ENCODE results near the gene NEO1. TPM values are rescaled to one million over a fixed set of nuclear protein-coding genes. Genes with fewer than 3 reads are reported as not detected.

The NEO1 gene
- polyA plus RNA-seq, 2 of the 4 experiments (the other 2 are of a cell fraction), result 29.1 to 30.3 TPM

- TF ChIP-seq HMGXB4 (CRISPR knock-in tag; IDR thresholded peaks at IDR 0.05; ENCODE audit: borderline replicate concordance), result no peak
These were observed 296.9 kb downstream of the NEO1 start (continued) for GRCh38 chr15:73349191-73349590.

GRCh38 chr15:73352082-73352481, 299.8 kb downstream of the NEO1 start:
- FAIRE-seq, result no peak
- Histone ChIP-seq H3K9me3 (no peaks in the 10 kb centered on the region), H3K27ac (no peak overlapping the region), H3K4me3 (no peak overlapping the region), H3K4me1 (no peaks in the 10 kb centered on the region), H3K4me2 (no peak overlapping the region)
- POLR2A ChIA-PET, result no interaction called here
- CTCF ChIA-PET, result no interaction called here
- no peak for ATAC-seq
- WGBS (ENCODE audit: missing lambda C conversion rate), result 23% methylated on average over 10 of the region's 10 CpGs
- DNase-seq (ENCODE audit: low read depth in 1 of 2, low spot score in 1 of 2), result no peak
- no peak for TF ChIP-seq EP300 (IDR thresholded peaks at IDR 0.05)
- TF ChIP-seq FOSL2 (IDR thresholded peaks at IDR 0.05), result no peak
- no peak for TF ChIP-seq FOSL2 (CRISPR knock-in tag; IDR thresholded peaks at IDR 0.05)
- no peak for TF ChIP-seq ZSCAN20 (CRISPR knock-in tag; IDR thresholded peaks at IDR 0.05)
- no peak for TF ChIP-seq CTCF (IDR thresholded peaks at IDR 0.05)
- TF ChIP-seq USF2 (IDR thresholded peaks at IDR 0.05), result no peak
- no peak for TF ChIP-seq HDAC2 (IDR thresholded peaks at IDR 0.05)
- TF ChIP-seq FOSB (CRISPR knock-in tag; IDR thresholded peaks at IDR 0.05), result no peak
- TF ChIP-seq JUN (IDR thresholded peaks at IDR 0.05), result no peak
- no peak for TF ChIP-seq FOXS1 (CRISPR knock-in tag; IDR thresholded peaks at IDR 0.05)
- no peak for TF ChIP-seq POLR2A (IDR thresholded peaks at IDR 0.05; ENCODE audit: low read length)
- TF ChIP-seq POLR2AphosphoS2 (conservative IDR thresholded peaks at IDR 0.05; ENCODE audit: low read length), result no peak
- no peak for TF ChIP-seq RCOR1 (IDR thresholded peaks at IDR 0.05; ENCODE audit: low read depth, low read length)
- TF ChIP-seq JUNB (IDR thresholded peaks at IDR 0.05), result no peak
- TF ChIP-seq SREBF2 (IDR thresholded peaks at IDR 0.05), result no peak
- no peak for TF ChIP-seq HOXB5 (CRISPR knock-in tag; IDR thresholded peaks at IDR 0.05)
- TF ChIP-seq MAX (IDR thresholded peaks at IDR 0.05), result no peak
- TF ChIP-seq HOXB13 (CRISPR knock-in tag; IDR thresholded peaks at IDR 0.05; ENCODE audit: low read depth), result no peak
- TF ChIP-seq MAFK (IDR thresholded peaks at IDR 0.05; ENCODE audit: partially characterized antibody), result no peak
- TF ChIP-seq EHMT2 (IDR thresholded peaks at IDR 0.05; ENCODE audit: low read depth), result no peak
- TF ChIP-seq RARB (CRISPR knock-in tag; IDR thresholded peaks at IDR 0.05), result no peak

- H3K4me1 ChIP-seq, result no peaks in the 10 kb centered on the region
- no peak for FAIRE-seq
- no peak for TF ChIP-seq HEYL (CRISPR knock-in tag; IDR thresholded peaks at IDR 0.05)
- TF ChIP-seq MAZ (IDR thresholded peaks at IDR 0.05; ENCODE audit: borderline replicate concordance, low read depth, low read length), result no peak
- TF ChIP-seq KDM1A (IDR thresholded peaks at IDR 0.05; ENCODE audit: low read depth), result no peak
- no peak for TF ChIP-seq RARB (CRISPR knock-in tag; IDR thresholded peaks at IDR 0.05)
- TF ChIP-seq JUNB (IDR thresholded peaks at IDR 0.05), result no peak
- TF ChIP-seq SMC3 (IDR thresholded peaks at IDR 0.05), result no peak
- TF ChIP-seq CBX2 (IDR thresholded peaks at IDR 0.05; ENCODE audit: borderline replicate concordance, low read depth), result no peak
- no peak for TF ChIP-seq FOSB (CRISPR knock-in tag; IDR thresholded peaks at IDR 0.05)
- TF ChIP-seq CTCF (IDR thresholded peaks at IDR 0.05), result no peak
- TF ChIP-seq POLR2AphosphoS2 (conservative IDR thresholded peaks at IDR 0.05; ENCODE audit: low read length), result no peak
- no peak for TF ChIP-seq POLR2A (IDR thresholded peaks at IDR 0.05; ENCODE audit: low read length)
- no peak for TF ChIP-seq HOXB13 (CRISPR knock-in tag; IDR thresholded peaks at IDR 0.05; ENCODE audit: low read depth)
- no peak for TF ChIP-seq ESRRA (IDR thresholded peaks at IDR 0.05; ENCODE audit: borderline replicate concordance, low read length)
- TF ChIP-seq TFCP2L1 (CRISPR knock-in tag; IDR thresholded peaks at IDR 0.05), result no peak
- TF ChIP-seq CBX8 (IDR thresholded peaks at IDR 0.05), result no peak
- no peak for TF ChIP-seq HOXB5 (CRISPR knock-in tag; IDR thresholded peaks at IDR 0.05)
- TF ChIP-seq EP300 (IDR thresholded peaks at IDR 0.05), result no peak
- TF ChIP-seq MAFK (IDR thresholded peaks at IDR 0.05; ENCODE audit: partially characterized antibody), result no peak
- WGBS (ENCODE audit: missing lambda C conversion rate), result 2% methylated on average over 2 of the region's 3 CpGs
- H3K27ac ChIP-seq, result no peak overlapping the region
- ChIA-PET POLR2A (no interaction called here), CTCF (interaction anchor here (1.0 kb wide), 1 partner anchor 28 kb away, joined by 3 read pairs; no protein-coding TSS in a partner anchor)
- no peak for ATAC-seq
- H3K4me3 ChIP-seq, result no peak overlapping the region
- no peaks in the 10 kb centered on the region for H3K9me3 ChIP-seq
- DNase-seq (ENCODE audit: low read depth in 1 of 2, low spot score in 1 of 2), result no peak
- no peak overlapping the region for H3K4me2 ChIP-seq
These were observed 301.5 kb downstream of the NEO1 start for GRCh38 chr15:73353734-73354133.
